A549 (cell line): Measurements from ENCODE around the gene KLHDC8A.

Experiments used
- CEBPB ChIP-seq, 2 experiments: fragments of >200 bp in 1 of 2; sonication (Bioruptor Twin) in 1 of 2; formaldehyde crosslinking in 1 of 2; IDR thresholded peaks; 2 replicates each; pipeline ENCODE4 v1.6.1; 2012 to 2016
- EP300 ChIP-seq, 2 experiments: fragments of >200 bp; sonication (Bioruptor Twin); formaldehyde crosslinking; IDR thresholded peaks; 2 replicates in 1 of 2; 3 replicates in 1 of 2; pipeline ENCODE4 v1.6.1; 2016 to 2017
- KDM1A ChIP-seq: fragments of 200-600 bp; sonication (generic); IDR thresholded peaks from 2 replicates; pipeline ENCODE4 v1.6.1; 2016; ENCODE audit warnings: low read depth, mild to moderate bottlenecking
- MAFK ChIP-seq: fragments of 450-650 bp; IDR thresholded peaks from 2 replicates; pipeline ENCODE4 v1.6.1; 2014; ENCODE audit not compliant: partially characterized antibody
- MYC ChIP-seq: IDR thresholded peaks from 2 replicates; pipeline ENCODE4 v1.6.1; 2012; ENCODE audit warnings: mild to moderate bottlenecking, inconsistent platforms, low read length, improper control_type of control experiment, borderline replicate concordance
- NFE2L2 ChIP-seq: fragments of 150-350 bp; conservative IDR thresholded peaks from 2 replicates; pipeline ENCODE4 v1.6.1; 2014; ENCODE audit warnings: low read length
- NR3C1 ChIP-seq: fragments of >200 bp; sonication (Bioruptor Twin); formaldehyde crosslinking; IDR thresholded peaks from 3 replicates; pipeline ENCODE4 v1.6.1; 2017
- POLR2A ChIP-seq: IDR thresholded peaks from 2 replicates; pipeline ENCODE4 v1.6.1; 2012; ENCODE audit warnings: mild to moderate bottlenecking, low read length
- RFX5 ChIP-seq: fragments of 450-650 bp; IDR thresholded peaks from 2 replicates; pipeline ENCODE4 v1.7.1; 2014; ENCODE audit warnings: antibody characterized with exemption, mild to moderate bottlenecking, moderate library complexity
- RNF2 ChIP-seq: fragments of 200-600 bp; sonication (generic); IDR thresholded peaks from 2 replicates; pipeline ENCODE4 v1.6.1; 2016; ENCODE audit warnings: low read depth, mild to moderate bottlenecking, antibody characterized with exemption, moderate library complexity, borderline replicate concordance
- TF ChIP-seq, protein P1 (sequence below): fragments of >200 bp; sonication (Bioruptor Twin); formaldehyde crosslinking; IDR thresholded peaks from 3 replicates; pipeline ENCODE4 v1.5.1; 2016

- no peak for TF ChIP-seq NFE2L2
- TF ChIP-seq POLR2A = no peak
- TF ChIP-seq RFX5 = no peak
- no peak for TF ChIP-seq CEBPB (IDR thresholded peaks at IDR 0.05)
- no peak for TF ChIP-seq MYC
- TF ChIP-seq, protein P1, sequence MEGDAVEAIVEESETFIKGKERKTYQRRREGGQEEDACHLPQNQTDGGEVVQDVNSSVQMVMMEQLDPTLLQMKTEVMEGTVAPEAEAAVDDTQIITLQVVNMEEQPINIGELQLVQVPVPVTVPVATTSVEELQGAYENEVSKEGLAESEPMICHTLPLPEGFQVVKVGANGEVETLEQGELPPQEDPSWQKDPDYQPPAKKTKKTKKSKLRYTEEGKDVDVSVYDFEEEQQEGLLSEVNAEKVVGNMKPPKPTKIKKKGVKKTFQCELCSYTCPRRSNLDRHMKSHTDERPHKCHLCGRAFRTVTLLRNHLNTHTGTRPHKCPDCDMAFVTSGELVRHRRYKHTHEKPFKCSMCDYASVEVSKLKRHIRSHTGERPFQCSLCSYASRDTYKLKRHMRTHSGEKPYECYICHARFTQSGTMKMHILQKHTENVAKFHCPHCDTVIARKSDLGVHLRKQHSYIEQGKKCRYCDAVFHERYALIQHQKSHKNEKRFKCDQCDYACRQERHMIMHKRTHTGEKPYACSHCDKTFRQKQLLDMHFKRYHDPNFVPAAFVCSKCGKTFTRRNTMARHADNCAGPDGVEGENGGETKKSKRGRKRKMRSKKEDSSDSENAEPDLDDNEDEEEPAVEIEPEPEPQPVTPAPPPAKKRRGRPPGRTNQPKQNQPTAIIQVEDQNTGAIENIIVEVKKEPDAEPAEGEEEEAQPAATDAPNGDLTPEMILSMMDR = no peak
- no peak for TF ChIP-seq RNF2
- no peak for TF ChIP-seq MAFK
- TF ChIP-seq EP300 (IDR thresholded peaks at IDR 0.05) = no peak
- no peak for TF ChIP-seq KDM1A
- no peak for TF ChIP-seq NR3C1
Observed at GRCh38 chr1:205337481-205337880, 19.2 kb downstream of the KLHDC8A start.
